AG04449 (cell line): ENCODE measurements around the gene SEC61B.
A peak's percentile ranks its signal among the peaks of the same experiment; 100 is the strongest.

Experiments
- CTCF ChIA-PET: fragments of 350-600 bp; formaldehyde crosslinking; extraction: SDS; loops from one replicate; lab custom pipeline; 2021; ENCODE audit warnings: antibody characterized with exemption; lab: Yijun Ruan, JAX
- POLR2A ChIA-PET: fragments of 400-600, 350-600 bp; formaldehyde crosslinking; extraction: SDS; loops from one replicate; lab custom pipeline; 2020; ENCODE audit warnings: antibody characterized with exemption, inconsistent platforms; lab: Yijun Ruan, JAX
- DNase-seq: peaks from one replicate; pipeline ENCODE4 v3.0.0-alpha.2; 2010; ENCODE audit warnings: low read depth, low spot score
- H3K4me3 ChIP-seq: 2 replicates; pipeline ENCODE4 v1.5.1; 2011; ENCODE audit warnings: low read depth, mild to moderate bottlenecking, control low read depth, low read length
- CTCF ChIP-seq: IDR thresholded peaks from one replicate; pipeline ENCODE4 v1.5.1; 2011; ENCODE audit warnings: mild to moderate bottlenecking, moderate library complexity, low read length, control low read depth, inconsistent platforms; ENCODE audit not compliant: insufficient read depth; ENCODE audit errors: missing control alignments

SEC61B gene

GRCh38 chr9:99213197-99213596 lies 8.9 kb upstream of the SEC61B start:
- TF ChIP-seq CTCF, result no peak
- ChIA-PET POLR2A (no interaction called here), CTCF (interaction anchor here (2.0 to 3.7 kb wide), 2 partner anchors 16 to 28 kb away, joined by 6 to 19 read pairs; no protein-coding TSS in a partner anchor)
- DNase-seq, result no peak
- H3K4me3 ChIP-seq, result no peak overlapping the region

GRCh38 chr9:99216073-99216472 lies 6.0 kb upstream of the SEC61B start:
- ChIA-PET CTCF (interaction anchor here (0.6 to 7.6 kb wide), 4 partner anchors 15 to 50 kb away, joined by 3 to 37 read pairs (median 8); no protein-coding TSS in a partner anchor), POLR2A (no interaction called here)
- TF ChIP-seq CTCF, result no peak

DNA sequence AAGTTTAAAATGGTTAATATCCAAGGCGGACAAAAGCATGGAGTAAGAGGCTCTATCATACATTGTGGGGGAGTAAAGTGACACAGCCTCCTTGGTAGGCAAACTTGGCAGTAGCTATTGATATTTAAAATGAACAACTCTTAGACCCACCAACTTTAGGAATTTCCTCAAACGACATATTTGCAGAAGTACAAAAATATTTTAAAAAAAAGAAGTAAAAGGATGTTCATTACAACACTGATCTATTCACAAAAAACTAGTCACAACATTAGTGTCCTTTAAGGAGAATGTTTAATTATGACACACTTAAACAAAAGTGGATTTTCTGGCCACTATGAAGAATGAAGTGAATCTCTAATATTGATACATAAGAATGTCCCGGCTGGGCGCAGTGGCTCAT lies 2.1 kb upstream of the SEC61B start:
- POLR2A ChIA-PET, result no interaction called here
- no peak overlapping the region for H3K4me3 ChIP-seq

More at GRCh38 chr9:99216073-99216472, 6.0 kb upstream of the SEC61B start:
- DNase-seq, result no peak
- no peak overlapping the region for H3K4me3 ChIP-seq

DNA sequence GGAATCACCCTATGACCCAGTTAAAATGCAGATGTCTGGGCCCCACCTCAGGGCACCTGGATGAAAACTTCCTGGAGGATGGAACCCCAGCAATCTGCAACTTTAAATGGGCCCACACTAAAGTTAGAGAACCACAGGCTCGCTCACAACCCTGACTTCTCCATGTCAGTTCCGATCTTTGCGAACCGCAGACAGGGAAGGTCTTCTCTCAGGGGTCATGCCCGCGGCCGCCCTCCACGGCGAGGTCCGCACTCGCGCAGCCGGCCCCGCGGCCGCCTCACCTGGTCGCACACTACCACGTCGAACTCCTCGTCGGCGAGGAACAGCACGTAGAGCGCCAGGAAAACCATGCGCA lies 839 bp upstream of the SEC61B start:
- H3K4me3 ChIP-seq, result peak overlapping the region; percentile 92
- POLR2A ChIA-PET, result interaction anchor here (0.5 to 1.8 kb wide), 5 partner anchors 10 to 601 kb away, joined by 3 to 8 read pairs (median 3); no protein-coding TSS in a partner anchor
- no peak for DNase-seq
- TF ChIP-seq CTCF, result no peak
- CTCF ChIA-PET, result interaction anchor here (1.3 to 7.6 kb wide), 4 partner anchors 11 to 223 kb away, joined by 3 to 37 read pairs (median 12); no protein-coding TSS in a partner anchor

More for the DNA sequence above, 2.1 kb upstream of the SEC61B start:
- DNase-seq, result no peak
- no peak for TF ChIP-seq CTCF
- CTCF ChIA-PET, result interaction anchor here (0.8 to 7.6 kb wide), 4 partner anchors 12 to 56 kb away, joined by 3 to 37 read pairs (median 4); no protein-coding TSS in a partner anchor

DNA sequence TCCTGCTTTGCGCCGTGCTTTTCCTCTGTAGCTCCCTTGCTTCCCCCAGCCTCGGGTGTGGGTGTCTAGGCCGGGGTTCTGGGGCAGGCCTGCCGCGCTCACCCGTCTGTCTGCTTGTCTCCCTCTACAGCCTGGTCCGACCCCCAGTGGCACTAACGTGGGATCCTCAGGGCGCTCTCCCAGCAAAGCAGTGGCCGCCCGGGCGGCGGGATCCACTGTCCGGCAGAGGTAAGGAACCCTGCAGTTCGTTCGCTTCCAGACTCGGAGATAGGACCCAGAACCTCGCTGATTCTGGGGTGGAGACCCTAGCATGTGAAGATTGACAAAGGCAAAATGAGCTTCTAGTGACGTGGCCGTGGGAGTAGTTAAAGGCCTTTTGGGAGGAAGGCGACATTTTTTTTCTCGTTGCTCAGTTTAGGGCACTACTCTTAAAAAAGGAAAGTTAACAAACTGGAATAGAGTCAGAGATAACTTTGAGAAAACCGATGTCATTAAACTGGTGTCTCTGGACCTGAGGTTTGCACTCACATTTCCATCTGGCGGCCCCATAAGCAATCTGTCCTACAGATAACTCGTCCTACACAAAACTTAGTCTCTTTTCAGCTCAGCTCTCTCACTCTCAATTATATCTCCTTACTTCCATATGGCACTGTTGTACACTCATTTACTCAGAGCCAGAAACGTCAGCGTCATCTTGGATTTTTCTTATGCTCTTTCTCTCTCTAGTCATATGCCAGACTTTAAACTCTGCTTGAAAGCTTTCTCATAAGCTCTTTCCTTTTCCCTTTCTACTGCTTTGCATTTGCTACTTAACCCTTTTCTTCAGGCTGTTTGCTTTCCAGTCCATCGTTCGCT lies 561 bp downstream of the SEC61B start:
- H3K4me3 ChIP-seq, result peak overlapping the region; percentile 92
- no peak for TF ChIP-seq CTCF
- DNase-seq, result no peak
- ChIA-PET POLR2A (interaction anchor here (0.5 to 1.8 kb wide), 7 partner anchors 9 to 1083 kb away, joined by 3 to 8 read pairs (median 4); no protein-coding TSS in a partner anchor), CTCF (interaction anchor here (1.0 to 7.6 kb wide), 4 partner anchors 10 to 224 kb away, joined by 3 to 37 read pairs (median 12); no protein-coding TSS in a partner anchor)

- ChIA-PET CTCF (interaction anchor here (1.2 kb wide), 1 partner anchor 61 kb away, joined by 6 read pairs; no protein-coding TSS in a partner anchor), POLR2A (no interaction called here)
- no peak overlapping the region for H3K4me3 ChIP-seq
- DNase-seq, result no peak
- no peak for TF ChIP-seq CTCF
Measured at GRCh38 chr9:99224445-99224844, 2.4 kb downstream of the SEC61B start.
